HEK293 (cell line): Measurements from ENCODE around the gene PLCD3.

Source experiments
- GLIS2 ChIP-seq: fragments of 450-650 bp; formaldehyde crosslinking; IDR thresholded peaks from 2 replicates; pipeline ENCODE4 v1.5.1; 2016; ENCODE audit warnings: missing biosample characterization, missing genetic modification characterization
- ZNF121 ChIP-seq: fragments of 450-650 bp; formaldehyde crosslinking; IDR thresholded peaks from 2 replicates; pipeline ENCODE4 v1.5.1; 2016; ENCODE audit warnings: missing biosample characterization, missing genetic modification characterization
- ZNF214 ChIP-seq: fragments of 450-650 bp; formaldehyde crosslinking; IDR thresholded peaks from 2 replicates; pipeline ENCODE4 v1.5.1; 2017; ENCODE audit warnings: missing biosample characterization, mild to moderate bottlenecking, missing genetic modification characterization, borderline replicate concordance
- ZNF24 ChIP-seq: fragments of 450-650 bp; formaldehyde crosslinking; IDR thresholded peaks from 2 replicates; pipeline ENCODE4 v1.5.1; 2016; ENCODE audit warnings: missing biosample characterization, missing genetic modification characterization
- ZNF341 ChIP-seq: fragments of 450-650 bp; formaldehyde crosslinking; IDR thresholded peaks from 2 replicates; pipeline ENCODE4; 2016; ENCODE audit warnings: low read depth, missing biosample characterization, missing genetic modification characterization
- ZNF561 ChIP-seq: fragments of 450-650 bp; IDR thresholded peaks from 2 replicates; pipeline ENCODE4 v1.5.1; 2018; ENCODE audit warnings: missing biosample characterization, missing genetic modification characterization, borderline replicate concordance
- ZNF660 ChIP-seq: fragments of 450-650 bp; IDR thresholded peaks from 2 replicates; pipeline ENCODE4 v1.5.1; 2018; ENCODE audit warnings: missing biosample characterization, mild to moderate bottlenecking, missing genetic modification characterization
- ZNF843 ChIP-seq: fragments of 450-650 bp; formaldehyde crosslinking; IDR thresholded peaks from 2 replicates; pipeline ENCODE4 v1.5.1; 2016; ENCODE audit warnings: missing biosample characterization, missing genetic modification characterization
- ZSCAN30 ChIP-seq: fragments of 450-650 bp; IDR thresholded peaks from 2 replicates; pipeline ENCODE4 v1.5.1; 2018; ENCODE audit warnings: missing biosample characterization, mild to moderate bottlenecking, missing genetic modification characterization, moderate library complexity
- TF ChIP-seq, protein P1 (sequence below): fragments of 450-650 bp; formaldehyde crosslinking; IDR thresholded peaks from 2 replicates; pipeline ENCODE4 v1.5.1; 2016; ENCODE audit warnings: missing biosample characterization, missing genetic modification characterization
- TF ChIP-seq, protein P2 (sequence below): fragments of 450-650 bp; IDR thresholded peaks from 2 replicates; pipeline ENCODE4 v1.5.1; 2018; ENCODE audit warnings: missing biosample characterization, mild to moderate bottlenecking, missing genetic modification characterization
- TF ChIP-seq, protein P3 (sequence below): fragments of 450-650 bp; formaldehyde crosslinking; IDR thresholded peaks from 2 replicates; pipeline ENCODE4 v1.5.1; 2016; ENCODE audit warnings: missing biosample characterization, missing genetic modification characterization, borderline replicate concordance
- TF ChIP-seq, protein P4 (sequence below): fragments of 450-650 bp; formaldehyde crosslinking; IDR thresholded peaks from 2 replicates; pipeline ENCODE4 v1.5.1; 2016; ENCODE audit warnings: missing biosample characterization, missing genetic modification characterization
- TF ChIP-seq, protein P5 (sequence below): fragments of 450-650 bp; formaldehyde crosslinking; IDR thresholded peaks from 2 replicates; pipeline ENCODE4 v1.5.1; 2016; ENCODE audit warnings: missing biosample characterization, missing genetic modification characterization
- TF ChIP-seq, protein P6 (sequence below): fragments of 450-650 bp; formaldehyde crosslinking; IDR thresholded peaks from 2 replicates; pipeline ENCODE4 v1.5.1; 2016; ENCODE audit warnings: missing biosample characterization, missing genetic modification characterization
- TF ChIP-seq, protein P7 (sequence below): fragments of 450-650 bp; formaldehyde crosslinking; conservative IDR thresholded peaks from 2 replicates; pipeline ENCODE4 v1.5.1; 2016; ENCODE audit warnings: low read depth, missing biosample characterization, missing genetic modification characterization

The PLCD3 gene

DNA sequence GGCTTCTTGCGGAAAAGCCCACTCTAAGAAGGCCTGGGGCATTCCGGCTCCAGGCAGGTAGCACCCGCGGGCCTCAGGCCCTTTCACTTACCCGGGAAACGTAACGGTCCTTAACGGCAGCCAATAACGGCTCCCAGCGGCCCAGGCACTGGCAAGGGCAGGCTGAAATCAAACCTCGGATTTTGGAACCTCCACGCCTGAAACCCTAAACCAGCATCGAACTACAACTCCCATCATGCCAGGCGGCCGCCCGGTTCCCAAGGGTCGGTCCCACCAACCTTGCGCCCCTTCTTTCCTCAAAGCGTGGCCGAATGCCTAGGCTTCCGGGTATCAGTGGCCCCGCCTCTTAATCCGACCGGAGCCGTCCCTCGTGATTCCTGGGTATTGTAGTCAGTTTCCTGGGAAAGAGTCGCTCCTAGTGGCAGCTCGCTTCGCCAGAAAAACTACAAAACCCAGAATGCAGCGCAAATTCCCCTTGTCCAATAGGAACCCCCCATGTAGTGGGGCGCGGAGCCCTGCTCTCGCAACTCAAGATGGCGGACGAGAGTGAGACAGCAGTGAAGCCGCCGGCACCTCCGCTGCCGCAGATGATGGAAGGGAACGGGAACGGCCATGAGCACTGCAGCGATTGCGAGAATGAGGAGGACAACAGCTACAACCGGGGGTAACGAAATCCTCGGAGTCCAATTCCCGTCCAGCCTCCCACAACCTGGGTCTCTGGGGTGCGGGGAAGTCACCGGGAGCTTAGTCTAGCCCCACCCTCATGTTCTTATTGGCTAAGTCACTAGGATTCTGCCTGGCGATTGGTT is 71.3 kb downstream of the PLCD3 start, which contains the start of gene NMT1 (continued):
- no peak for TF ChIP-seq ZNF121 (tag by site-specific recombination)
- peak; percentile 43; the same call in 1 of the 2 replicates for TF ChIP-seq ZNF24 (tag by site-specific recombination)
- no peak for TF ChIP-seq ZNF214 (tag by site-specific recombination)
- TF ChIP-seq, protein P1, sequence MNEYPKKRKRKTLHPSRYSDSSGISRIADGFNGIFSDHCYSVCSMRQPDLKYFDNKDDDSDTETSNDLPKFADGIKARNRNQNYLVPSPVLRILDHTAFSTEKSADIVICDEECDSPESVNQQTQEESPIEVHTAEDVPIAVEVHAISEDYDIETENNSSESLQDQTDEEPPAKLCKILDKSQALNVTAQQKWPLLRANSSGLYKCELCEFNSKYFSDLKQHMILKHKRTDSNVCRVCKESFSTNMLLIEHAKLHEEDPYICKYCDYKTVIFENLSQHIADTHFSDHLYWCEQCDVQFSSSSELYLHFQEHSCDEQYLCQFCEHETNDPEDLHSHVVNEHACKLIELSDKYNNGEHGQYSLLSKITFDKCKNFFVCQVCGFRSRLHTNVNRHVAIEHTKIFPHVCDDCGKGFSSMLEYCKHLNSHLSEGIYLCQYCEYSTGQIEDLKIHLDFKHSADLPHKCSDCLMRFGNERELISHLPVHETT (tag by site-specific recombination), result peak; percentile 56
- TF ChIP-seq, protein P2, sequence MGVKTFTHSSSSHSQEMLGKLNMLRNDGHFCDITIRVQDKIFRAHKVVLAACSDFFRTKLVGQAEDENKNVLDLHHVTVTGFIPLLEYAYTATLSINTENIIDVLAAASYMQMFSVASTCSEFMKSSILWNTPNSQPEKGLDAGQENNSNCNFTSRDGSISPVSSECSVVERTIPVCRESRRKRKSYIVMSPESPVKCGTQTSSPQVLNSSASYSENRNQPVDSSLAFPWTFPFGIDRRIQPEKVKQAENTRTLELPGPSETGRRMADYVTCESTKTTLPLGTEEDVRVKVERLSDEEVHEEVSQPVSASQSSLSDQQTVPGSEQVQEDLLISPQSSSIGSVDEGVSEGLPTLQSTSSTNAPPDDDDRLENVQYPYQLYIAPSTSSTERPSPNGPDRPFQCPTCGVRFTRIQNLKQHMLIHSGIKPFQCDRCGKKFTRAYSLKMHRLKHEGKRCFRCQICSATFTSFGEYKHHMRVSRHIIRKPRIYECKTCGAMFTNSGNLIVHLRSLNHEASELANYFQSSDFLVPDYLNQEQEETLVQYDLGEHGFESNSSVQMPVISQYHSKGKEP (tag by site-specific recombination), result peak; percentile 53; the same call in 1 of the 2 replicates
- TF ChIP-seq ZNF561 (tag by site-specific recombination), result peak; percentile 45; the same call in 1 of the 2 replicates
- peak; percentile 80 for TF ChIP-seq GLIS2
- TF ChIP-seq ZNF660 (tag by site-specific recombination), result peak; percentile 74
- TF ChIP-seq, protein P3, sequence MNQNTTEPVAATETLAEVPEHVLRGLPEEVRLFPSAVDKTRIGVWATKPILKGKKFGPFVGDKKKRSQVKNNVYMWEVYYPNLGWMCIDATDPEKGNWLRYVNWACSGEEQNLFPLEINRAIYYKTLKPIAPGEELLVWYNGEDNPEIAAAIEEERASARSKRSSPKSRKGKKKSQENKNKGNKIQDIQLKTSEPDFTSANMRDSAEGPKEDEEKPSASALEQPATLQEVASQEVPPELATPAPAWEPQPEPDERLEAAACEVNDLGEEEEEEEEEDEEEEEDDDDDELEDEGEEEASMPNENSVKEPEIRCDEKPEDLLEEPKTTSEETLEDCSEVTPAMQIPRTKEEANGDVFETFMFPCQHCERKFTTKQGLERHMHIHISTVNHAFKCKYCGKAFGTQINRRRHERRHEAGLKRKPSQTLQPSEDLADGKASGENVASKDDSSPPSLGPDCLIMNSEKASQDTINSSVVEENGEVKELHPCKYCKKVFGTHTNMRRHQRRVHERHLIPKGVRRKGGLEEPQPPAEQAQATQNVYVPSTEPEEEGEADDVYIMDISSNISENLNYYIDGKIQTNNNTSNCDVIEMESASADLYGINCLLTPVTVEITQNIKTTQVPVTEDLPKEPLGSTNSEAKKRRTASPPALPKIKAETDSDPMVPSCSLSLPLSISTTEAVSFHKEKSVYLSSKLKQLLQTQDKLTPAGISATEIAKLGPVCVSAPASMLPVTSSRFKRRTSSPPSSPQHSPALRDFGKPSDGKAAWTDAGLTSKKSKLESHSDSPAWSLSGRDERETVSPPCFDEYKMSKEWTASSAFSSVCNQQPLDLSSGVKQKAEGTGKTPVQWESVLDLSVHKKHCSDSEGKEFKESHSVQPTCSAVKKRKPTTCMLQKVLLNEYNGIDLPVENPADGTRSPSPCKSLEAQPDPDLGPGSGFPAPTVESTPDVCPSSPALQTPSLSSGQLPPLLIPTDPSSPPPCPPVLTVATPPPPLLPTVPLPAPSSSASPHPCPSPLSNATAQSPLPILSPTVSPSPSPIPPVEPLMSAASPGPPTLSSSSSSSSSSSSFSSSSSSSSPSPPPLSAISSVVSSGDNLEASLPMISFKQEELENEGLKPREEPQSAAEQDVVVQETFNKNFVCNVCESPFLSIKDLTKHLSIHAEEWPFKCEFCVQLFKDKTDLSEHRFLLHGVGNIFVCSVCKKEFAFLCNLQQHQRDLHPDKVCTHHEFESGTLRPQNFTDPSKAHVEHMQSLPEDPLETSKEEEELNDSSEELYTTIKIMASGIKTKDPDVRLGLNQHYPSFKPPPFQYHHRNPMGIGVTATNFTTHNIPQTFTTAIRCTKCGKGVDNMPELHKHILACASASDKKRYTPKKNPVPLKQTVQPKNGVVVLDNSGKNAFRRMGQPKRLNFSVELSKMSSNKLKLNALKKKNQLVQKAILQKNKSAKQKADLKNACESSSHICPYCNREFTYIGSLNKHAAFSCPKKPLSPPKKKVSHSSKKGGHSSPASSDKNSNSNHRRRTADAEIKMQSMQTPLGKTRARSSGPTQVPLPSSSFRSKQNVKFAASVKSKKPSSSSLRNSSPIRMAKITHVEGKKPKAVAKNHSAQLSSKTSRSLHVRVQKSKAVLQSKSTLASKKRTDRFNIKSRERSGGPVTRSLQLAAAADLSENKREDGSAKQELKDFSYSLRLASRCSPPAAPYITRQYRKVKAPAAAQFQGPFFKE (tag by site-specific recombination), result no peak
- TF ChIP-seq, protein P4, sequence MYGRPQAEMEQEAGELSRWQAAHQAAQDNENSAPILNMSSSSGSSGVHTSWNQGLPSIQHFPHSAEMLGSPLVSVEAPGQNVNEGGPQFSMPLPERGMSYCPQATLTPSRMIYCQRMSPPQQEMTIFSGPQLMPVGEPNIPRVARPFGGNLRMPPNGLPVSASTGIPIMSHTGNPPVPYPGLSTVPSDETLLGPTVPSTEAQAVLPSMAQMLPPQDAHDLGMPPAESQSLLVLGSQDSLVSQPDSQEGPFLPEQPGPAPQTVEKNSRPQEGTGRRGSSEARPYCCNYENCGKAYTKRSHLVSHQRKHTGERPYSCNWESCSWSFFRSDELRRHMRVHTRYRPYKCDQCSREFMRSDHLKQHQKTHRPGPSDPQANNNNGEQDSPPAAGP (tag by site-specific recombination), result peak; percentile 58; the same call in 1 of the 2 replicates
- TF ChIP-seq, protein P5, sequence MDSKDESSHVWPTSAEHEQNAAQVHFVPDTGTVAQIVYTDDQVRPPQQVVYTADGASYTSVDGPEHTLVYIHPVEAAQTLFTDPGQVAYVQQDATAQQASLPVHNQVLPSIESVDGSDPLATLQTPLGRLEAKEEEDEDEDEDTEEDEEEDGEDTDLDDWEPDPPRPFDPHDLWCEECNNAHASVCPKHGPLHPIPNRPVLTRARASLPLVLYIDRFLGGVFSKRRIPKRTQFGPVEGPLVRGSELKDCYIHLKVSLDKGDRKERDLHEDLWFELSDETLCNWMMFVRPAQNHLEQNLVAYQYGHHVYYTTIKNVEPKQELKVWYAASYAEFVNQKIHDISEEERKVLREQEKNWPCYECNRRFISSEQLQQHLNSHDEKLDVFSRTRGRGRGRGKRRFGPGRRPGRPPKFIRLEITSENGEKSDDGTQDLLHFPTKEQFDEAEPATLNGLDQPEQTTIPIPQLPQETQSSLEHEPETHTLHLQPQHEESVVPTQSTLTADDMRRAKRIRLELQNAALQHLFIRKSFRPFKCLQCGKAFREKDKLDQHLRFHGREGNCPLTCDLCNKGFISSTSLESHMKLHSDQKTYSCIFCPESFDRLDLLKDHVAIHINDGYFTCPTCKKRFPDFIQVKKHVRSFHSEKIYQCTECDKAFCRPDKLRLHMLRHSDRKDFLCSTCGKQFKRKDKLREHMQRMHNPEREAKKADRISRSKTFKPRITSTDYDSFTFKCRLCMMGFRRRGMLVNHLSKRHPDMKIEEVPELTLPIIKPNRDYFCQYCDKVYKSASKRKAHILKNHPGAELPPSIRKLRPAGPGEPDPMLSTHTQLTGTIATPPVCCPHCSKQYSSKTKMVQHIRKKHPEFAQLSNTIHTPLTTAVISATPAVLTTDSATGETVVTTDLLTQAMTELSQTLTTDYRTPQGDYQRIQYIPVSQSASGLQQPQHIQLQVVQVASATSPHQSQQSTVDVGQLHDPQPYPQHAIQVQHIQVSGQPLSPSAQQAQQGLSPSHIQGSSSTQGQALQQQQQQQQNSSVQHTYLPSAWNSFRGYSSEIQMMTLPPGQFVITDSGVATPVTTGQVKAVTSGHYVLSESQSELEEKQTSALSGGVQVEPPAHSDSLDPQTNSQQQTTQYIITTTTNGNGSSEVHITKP (tag by site-specific recombination), result peak; percentile 96
- TF ChIP-seq, protein P6, sequence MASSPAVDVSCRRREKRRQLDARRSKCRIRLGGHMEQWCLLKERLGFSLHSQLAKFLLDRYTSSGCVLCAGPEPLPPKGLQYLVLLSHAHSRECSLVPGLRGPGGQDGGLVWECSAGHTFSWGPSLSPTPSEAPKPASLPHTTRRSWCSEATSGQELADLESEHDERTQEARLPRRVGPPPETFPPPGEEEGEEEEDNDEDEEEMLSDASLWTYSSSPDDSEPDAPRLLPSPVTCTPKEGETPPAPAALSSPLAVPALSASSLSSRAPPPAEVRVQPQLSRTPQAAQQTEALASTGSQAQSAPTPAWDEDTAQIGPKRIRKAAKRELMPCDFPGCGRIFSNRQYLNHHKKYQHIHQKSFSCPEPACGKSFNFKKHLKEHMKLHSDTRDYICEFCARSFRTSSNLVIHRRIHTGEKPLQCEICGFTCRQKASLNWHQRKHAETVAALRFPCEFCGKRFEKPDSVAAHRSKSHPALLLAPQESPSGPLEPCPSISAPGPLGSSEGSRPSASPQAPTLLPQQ (tag by site-specific recombination), result peak; percentile 93
- 0 out of 2 replicates have a peak, but pooled peaks have one; percentile 4 for TF ChIP-seq ZNF843 (tag by site-specific recombination)
- TF ChIP-seq, protein P7, sequence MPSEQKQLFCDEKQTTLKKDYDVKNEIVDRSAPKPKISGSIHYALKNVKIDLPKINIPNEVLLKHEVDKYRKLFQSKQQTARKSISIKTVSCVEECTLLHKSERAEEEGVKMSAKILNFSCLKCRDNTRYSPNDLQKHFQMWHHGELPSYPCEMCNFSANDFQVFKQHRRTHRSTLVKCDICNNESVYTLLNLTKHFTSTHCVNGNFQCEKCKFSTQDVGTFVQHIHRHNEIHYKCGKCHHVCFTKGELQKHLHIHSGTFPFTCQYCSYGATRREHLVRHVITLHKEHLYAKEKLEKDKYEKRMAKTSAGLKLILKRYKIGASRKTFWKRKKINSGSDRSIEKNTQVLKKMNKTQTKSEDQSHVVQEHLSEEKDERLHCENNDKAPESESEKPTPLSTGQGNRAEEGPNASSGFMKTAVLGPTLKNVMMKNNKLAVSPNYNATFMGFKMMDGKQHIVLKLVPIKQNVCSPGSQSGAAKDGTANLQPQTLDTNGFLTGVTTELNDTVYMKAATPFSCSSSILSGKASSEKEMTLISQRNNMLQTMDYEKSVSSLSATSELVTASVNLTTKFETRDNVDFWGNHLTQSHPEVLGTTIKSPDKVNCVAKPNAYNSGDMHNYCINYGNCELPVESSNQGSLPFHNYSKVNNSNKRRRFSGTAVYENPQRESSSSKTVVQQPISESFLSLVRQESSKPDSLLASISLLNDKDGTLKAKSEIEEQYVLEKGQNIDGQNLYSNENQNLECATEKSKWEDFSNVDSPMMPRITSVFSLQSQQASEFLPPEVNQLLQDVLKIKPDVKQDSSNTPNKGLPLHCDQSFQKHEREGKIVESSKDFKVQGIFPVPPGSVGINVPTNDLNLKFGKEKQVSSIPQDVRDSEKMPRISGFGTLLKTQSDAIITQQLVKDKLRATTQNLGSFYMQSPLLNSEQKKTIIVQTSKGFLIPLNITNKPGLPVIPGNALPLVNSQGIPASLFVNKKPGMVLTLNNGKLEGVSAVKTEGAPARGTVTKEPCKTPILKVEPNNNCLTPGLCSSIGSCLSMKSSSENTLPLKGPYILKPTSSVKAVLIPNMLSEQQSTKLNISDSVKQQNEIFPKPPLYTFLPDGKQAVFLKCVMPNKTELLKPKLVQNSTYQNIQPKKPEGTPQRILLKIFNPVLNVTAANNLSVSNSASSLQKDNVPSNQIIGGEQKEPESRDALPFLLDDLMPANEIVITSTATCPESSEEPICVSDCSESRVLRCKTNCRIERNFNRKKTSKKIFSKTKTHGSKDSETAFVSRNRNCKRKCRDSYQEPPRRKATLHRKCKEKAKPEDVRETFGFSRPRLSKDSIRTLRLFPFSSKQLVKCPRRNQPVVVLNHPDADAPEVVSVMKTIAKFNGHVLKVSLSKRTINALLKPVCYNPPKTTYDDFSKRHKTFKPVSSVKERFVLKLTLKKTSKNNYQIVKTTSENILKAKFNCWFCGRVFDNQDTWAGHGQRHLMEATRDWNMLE, result peak; percentile 25; the same call in 1 of the 2 replicates
- peak; percentile 70 for TF ChIP-seq ZNF341 (tag by site-specific recombination)
- peak; percentile 96 for TF ChIP-seq ZSCAN30 (tag by site-specific recombination)
